GM12864 (cell line): ENCODE measurements around the gene ZFP36L2.

Source experiments
- DNase-seq: peaks from one replicate; pipeline ENCODE4 v3.0.0-alpha.2; 2011; ENCODE audit warnings: low read depth
- H3K4me3 ChIP-seq: 2 replicates; pipeline ENCODE4 v1.5.1; 2011; ENCODE audit warnings: mild to moderate bottlenecking, low read depth, low read length, control low read depth
- TF ChIP-seq, protein P1 (sequence below): IDR thresholded peaks from 2 replicates; pipeline ENCODE4 v1.5.1; 2011; ENCODE audit warnings: low read depth, mild to moderate bottlenecking, moderate library complexity, low read length, control low read depth, inconsistent platforms; ENCODE audit errors: missing control alignments

Gene ZFP36L2

GRCh38 chr2:43269074-43269572 lies 42.7 kb upstream of the ZFP36L2 start:
- H3K4me3 ChIP-seq, result no peak overlapping the region
- TF ChIP-seq, protein P1, sequence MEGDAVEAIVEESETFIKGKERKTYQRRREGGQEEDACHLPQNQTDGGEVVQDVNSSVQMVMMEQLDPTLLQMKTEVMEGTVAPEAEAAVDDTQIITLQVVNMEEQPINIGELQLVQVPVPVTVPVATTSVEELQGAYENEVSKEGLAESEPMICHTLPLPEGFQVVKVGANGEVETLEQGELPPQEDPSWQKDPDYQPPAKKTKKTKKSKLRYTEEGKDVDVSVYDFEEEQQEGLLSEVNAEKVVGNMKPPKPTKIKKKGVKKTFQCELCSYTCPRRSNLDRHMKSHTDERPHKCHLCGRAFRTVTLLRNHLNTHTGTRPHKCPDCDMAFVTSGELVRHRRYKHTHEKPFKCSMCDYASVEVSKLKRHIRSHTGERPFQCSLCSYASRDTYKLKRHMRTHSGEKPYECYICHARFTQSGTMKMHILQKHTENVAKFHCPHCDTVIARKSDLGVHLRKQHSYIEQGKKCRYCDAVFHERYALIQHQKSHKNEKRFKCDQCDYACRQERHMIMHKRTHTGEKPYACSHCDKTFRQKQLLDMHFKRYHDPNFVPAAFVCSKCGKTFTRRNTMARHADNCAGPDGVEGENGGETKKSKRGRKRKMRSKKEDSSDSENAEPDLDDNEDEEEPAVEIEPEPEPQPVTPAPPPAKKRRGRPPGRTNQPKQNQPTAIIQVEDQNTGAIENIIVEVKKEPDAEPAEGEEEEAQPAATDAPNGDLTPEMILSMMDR, result no peak
- no peak for DNase-seq

DNA sequence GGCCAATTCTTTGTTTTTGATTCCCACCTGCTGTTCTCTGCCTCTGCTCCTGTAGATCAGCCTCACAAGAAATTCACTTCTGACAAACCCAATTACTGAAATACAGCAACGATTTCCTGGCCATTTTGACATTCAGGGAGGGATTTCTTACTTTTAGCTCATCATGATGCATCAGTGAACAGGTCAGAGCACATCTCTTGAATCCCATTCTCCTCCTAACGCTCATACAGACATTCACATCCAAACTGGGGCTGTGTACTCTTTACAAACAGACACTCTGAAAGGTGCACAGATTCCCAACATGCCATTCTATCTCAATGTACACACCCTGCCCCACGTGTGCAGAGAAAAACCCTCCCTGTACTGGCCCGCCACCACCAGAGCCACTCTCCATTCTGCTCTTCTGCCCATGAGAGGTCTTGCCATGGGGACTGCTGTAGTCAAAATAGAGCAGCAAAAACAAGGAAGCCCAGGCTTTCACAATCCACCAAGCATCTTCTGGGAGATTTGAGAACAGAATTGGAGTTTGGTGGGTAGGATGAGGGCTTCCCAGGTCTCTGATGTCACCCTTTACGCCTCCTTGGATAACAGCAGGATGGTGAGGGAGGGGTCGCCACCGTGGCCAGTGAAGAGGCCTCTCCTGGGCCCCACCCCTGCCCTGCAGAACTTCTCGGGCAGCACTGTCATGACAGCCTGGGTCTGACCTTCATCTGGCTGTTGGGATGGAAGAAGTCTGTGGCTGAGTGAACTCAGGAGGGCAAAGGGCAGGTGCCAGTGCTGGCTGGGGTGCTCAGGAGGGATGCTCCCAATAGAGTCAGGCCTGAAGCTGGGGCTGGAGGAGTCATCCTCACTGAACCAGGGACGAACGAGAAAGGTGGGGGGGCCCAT lies 41.9 kb upstream of the ZFP36L2 start:
- TF ChIP-seq, protein P1, result no peak
- DNase-seq, result no peak
- H3K4me3 ChIP-seq, result no peak overlapping the region

- H3K4me3 ChIP-seq, result no peak overlapping the region
- TF ChIP-seq, protein P1, result no peak
- DNase-seq, result no peak
Observed at GRCh38 chr2:43267381-43267780, 41.0 kb upstream of the ZFP36L2 start.

DNA sequence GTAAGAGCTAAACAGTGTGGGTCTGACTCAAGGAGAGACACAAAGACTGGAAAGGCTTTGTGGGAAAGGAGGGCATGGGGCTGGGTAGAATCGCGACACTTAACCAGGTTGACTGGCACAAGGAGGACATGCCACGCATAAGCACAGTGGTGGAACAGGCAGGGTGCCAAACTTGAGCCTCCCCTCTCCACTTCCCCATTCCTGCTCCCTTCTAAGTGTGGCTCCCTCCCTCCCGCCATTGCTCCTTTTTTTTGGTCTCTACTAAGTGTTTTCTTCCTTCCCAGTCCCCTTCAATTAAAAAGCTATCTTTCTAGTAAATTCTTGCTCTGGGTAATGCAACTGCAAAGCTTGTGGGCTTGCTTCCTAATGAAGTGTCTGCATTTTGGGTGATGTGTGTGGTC lies 40.3 kb upstream of the ZFP36L2 start:
- TF ChIP-seq, protein P1, result no peak
- DNase-seq, result no peak
- H3K4me3 ChIP-seq, result no peak overlapping the region

DNA sequence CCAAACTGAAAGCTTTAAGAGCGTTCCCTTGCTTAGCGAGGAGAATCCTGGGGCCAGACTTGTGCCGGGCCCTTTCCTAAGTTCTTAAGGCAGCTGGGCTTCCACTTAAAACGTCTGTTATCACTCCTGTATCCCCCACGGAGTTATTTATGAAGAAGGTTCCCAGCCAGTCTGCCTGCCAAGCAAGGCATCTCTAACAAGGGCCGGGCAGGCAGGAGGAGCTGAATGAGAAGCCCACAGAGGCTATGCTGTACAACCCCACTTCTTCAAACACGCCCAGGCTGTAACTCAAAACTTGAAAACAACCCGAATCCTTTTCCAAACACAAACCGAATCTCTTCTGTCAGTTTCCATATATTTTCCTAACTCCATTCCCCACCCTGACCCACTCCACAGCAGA lies 39.0 kb upstream of the ZFP36L2 start:
- DNase-seq, result no peak
- no peak overlapping the region for H3K4me3 ChIP-seq
- TF ChIP-seq, protein P1, result no peak

- H3K4me3 ChIP-seq, result no peak overlapping the region
- no peak for DNase-seq
- TF ChIP-seq, protein P1, result no peak
Observed at GRCh38 chr2:43265001-43265400, 38.6 kb upstream of the ZFP36L2 start.

DNA sequence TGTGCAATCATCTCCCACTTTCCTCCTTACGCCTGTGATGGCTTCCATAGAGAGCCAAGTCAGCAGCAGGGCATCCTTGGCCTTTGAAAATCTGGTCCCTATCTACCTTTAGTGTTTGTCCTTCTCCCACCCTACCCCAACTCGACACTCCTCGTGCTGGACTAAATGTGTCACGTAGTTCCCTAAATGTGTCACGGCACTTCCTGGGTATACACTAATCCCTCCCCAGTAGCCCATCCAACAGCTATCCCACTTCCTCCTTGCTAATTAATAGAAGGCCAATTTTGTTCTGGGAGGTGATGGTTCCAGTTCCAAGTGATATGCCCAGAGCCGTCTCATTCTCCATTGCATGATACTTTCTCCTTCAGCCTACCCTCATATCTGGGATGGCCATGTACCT lies 36.5 kb upstream of the ZFP36L2 start:
- TF ChIP-seq, protein P1, result no peak
- DNase-seq, result no peak

More for the DNA sequence above, 36.5 kb upstream of the ZFP36L2 start:
- H3K4me3 ChIP-seq, result no peak overlapping the region
